A549 (cell line): ENCODE results near the gene NRG3. TPM values are rescaled to one million over a fixed set of nuclear protein-coding genes. Genes with fewer than 3 reads are reported as not detected.

Experiments
- ATAC-seq, 2 experiments: fragments of 200-7000 bp in 1 of 2; fragments of >200 bp in 1 of 2; cut with Nextera tagmentation in 1 of 2; cut with Tn5 transposase in 1 of 2; 3 replicates each; pipeline versions ENCODE4 v1.8.0 to v1.9.1; 2018 to 2020; ENCODE audit warnings: mild to moderate bottlenecking in 1 of 2, moderate library complexity in 1 of 2
- CTCF ChIA-PET: fragments of 300-600 bp; sonication (Branson Sonifier 250); formaldehyde crosslinking; extraction: SDS; loops from one replicate; lab custom pipeline; 2021; ENCODE audit warnings: antibody characterized with exemption, inconsistent platforms; lab: Yijun Ruan, JAX
- POLR2A ChIA-PET: fragments of 350-600 bp; formaldehyde crosslinking; extraction: SDS; loops from one replicate; lab custom pipeline; 2021; ENCODE audit warnings: antibody characterized with exemption, inconsistent platforms; lab: Yijun Ruan, JAX
- DNase-seq, 2 experiments: peaks; one replicate each; pipeline versions ENCODE4 v3.0.0 to v3.0.0-alpha.2; 2011 to 2016; ENCODE audit warnings: low read depth in 1 of 2, low spot score in 1 of 2
- FAIRE-seq: peaks from 2 replicates; lab custom pipeline; 2011; peaks lifted over from hg19 to GRCh38; lab: Jason Lieb, UNC
- H3K27ac ChIP-seq, 2 experiments: fragments of >200 bp; sonication (Bioruptor Twin); formaldehyde crosslinking; 3 replicates each; pipeline ENCODE4 v1.5.1; 2016 to 2017
- H3K4me1 ChIP-seq: fragments of >200 bp; sonication (Bioruptor Twin); formaldehyde crosslinking; 3 replicates; pipeline ENCODE4 v1.6.1; 2016
- H3K4me2 ChIP-seq: fragments of >200 bp; sonication (Bioruptor Twin); formaldehyde crosslinking; 3 replicates; pipeline ENCODE4 v1.6.1; 2016
- H3K4me3 ChIP-seq: fragments of >200 bp; sonication (Bioruptor Twin); formaldehyde crosslinking; 3 replicates; pipeline ENCODE4 v1.5.1; 2016
- H3K9me3 ChIP-seq: fragments of >200 bp; sonication (Bioruptor Twin); formaldehyde crosslinking; 3 replicates; pipeline ENCODE4 v1.6.1; 2016
- CBX2 ChIP-seq: fragments of 200-600 bp; sonication (generic); IDR thresholded peaks from 2 replicates; pipeline ENCODE4 v1.6.1; 2016; ENCODE audit warnings: low read depth, mild to moderate bottlenecking, borderline replicate concordance
- CBX8 ChIP-seq: fragments of 200-600 bp; sonication (generic); IDR thresholded peaks from 2 replicates; pipeline ENCODE4 v1.6.1; 2016
- CEBPB ChIP-seq, 2 experiments: fragments of >200 bp in 1 of 2; sonication (Bioruptor Twin) in 1 of 2; formaldehyde crosslinking in 1 of 2; IDR thresholded peaks; 2 replicates each; pipeline ENCODE4 v1.6.1; 2012 to 2016
- CHD2 ChIP-seq: fragments of 150-350 bp; IDR thresholded peaks from 2 replicates; pipeline ENCODE4 v1.6.1; 2014; ENCODE audit warnings: low read length; ENCODE audit not compliant: partially characterized antibody
- EHF ChIP-seq: fragments of 250-450 bp; sonication (Bioruptor Pico); IDR thresholded peaks from 2 replicates; pipeline ENCODE4 v1.5.0; 2020; ENCODE audit warnings: mild to moderate bottlenecking
- FOSB ChIP-seq: fragments of 250-450 bp; sonication (Bioruptor Pico); IDR thresholded peaks from 2 replicates; pipeline ENCODE4 v1.5.0; 2020; ENCODE audit warnings: mild to moderate bottlenecking, moderate library complexity
- FOSL2 ChIP-seq, 2 experiments: fragments of 450-650 bp in 1 of 2; fragments of >200 bp in 1 of 2; sonication (Bioruptor Twin) in 1 of 2; formaldehyde crosslinking; IDR thresholded peaks; 2 replicates each; pipeline versions ENCODE4 v1.5.0 to v1.6.1; 2016 to 2020; ENCODE audit warnings: mild to moderate bottlenecking in 1 of 2, moderate library complexity in 1 of 2
- GATA3 ChIP-seq: IDR thresholded peaks from 2 replicates; pipeline ENCODE4 v1.6.1; 2012; ENCODE audit warnings: borderline replicate concordance
- HDAC2 ChIP-seq: fragments of 200-600 bp; sonication (generic); IDR thresholded peaks from 2 replicates; pipeline ENCODE4 v1.6.1; 2016
- HOXA7 ChIP-seq: fragments of 250-450 bp; sonication (Bioruptor Pico); IDR thresholded peaks from 2 replicates; pipeline ENCODE4 v1.5.0; 2020; ENCODE audit warnings: mild to moderate bottlenecking, moderate library complexity
- KDM5A ChIP-seq: fragments of 200-600 bp; sonication (generic); IDR thresholded peaks from 2 replicates; pipeline ENCODE4 v1.6.1; 2016; ENCODE audit warnings: antibody characterized with exemption, mild to moderate bottlenecking
- MAZ ChIP-seq: fragments of 150-350 bp; IDR thresholded peaks from 2 replicates; pipeline ENCODE4 v1.6.1; 2014; ENCODE audit warnings: antibody characterized with exemption, low read depth, low read length, borderline replicate concordance
- NFE2L2 ChIP-seq: fragments of 150-350 bp; conservative IDR thresholded peaks from 2 replicates; pipeline ENCODE4 v1.6.1; 2014; ENCODE audit warnings: low read length
- NPAS2 ChIP-seq: fragments of 250-450 bp; sonication (Bioruptor Pico); IDR thresholded peaks from 2 replicates; pipeline ENCODE4 v1.8.0; 2022; ENCODE audit warnings: mild to moderate bottlenecking, moderate library complexity, borderline replicate concordance
- RARB ChIP-seq: fragments of 250-450 bp; sonication (Bioruptor Pico); IDR thresholded peaks from 2 replicates; pipeline ENCODE4 v1.8.0; 2021; ENCODE audit warnings: mild to moderate bottlenecking, moderate library complexity
- RFX5 ChIP-seq: fragments of 450-650 bp; IDR thresholded peaks from 2 replicates; pipeline ENCODE4 v1.7.1; 2014; ENCODE audit warnings: antibody characterized with exemption, mild to moderate bottlenecking, moderate library complexity
- RNF2 ChIP-seq: fragments of 200-600 bp; sonication (generic); IDR thresholded peaks from 2 replicates; pipeline ENCODE4 v1.6.1; 2016; ENCODE audit warnings: low read depth, mild to moderate bottlenecking, antibody characterized with exemption, moderate library complexity, borderline replicate concordance
- SMC3 ChIP-seq: fragments of >200 bp; sonication (Bioruptor Twin); formaldehyde crosslinking; IDR thresholded peaks from 3 replicates; pipeline ENCODE4 v1.6.1; 2018; ENCODE audit warnings: inconsistent platforms
- SREBF2 ChIP-seq: fragments of 450-650 bp; IDR thresholded peaks from 2 replicates; pipeline ENCODE4 v1.6.1; 2014; ENCODE audit warnings: mild to moderate bottlenecking, moderate library complexity
- ZC3H11A ChIP-seq: fragments of 450-650 bp; IDR thresholded peaks from 2 replicates; pipeline ENCODE4 v1.6.1; 2014; ENCODE audit warnings: antibody characterized with exemption, mild to moderate bottlenecking
- WGBS: methylation state at CpG from one replicate; pipeline ENCODE4 v1.1.6; 2017; ENCODE audit errors: missing lambda C conversion rate; 5-methylcytosine and 5-hydroxymethylcytosine counted together
- polyA plus RNA-seq, 4 experiments: library from polyadenylated mRNA; depleted of rRNA in 3 of 4; stranded (reverse); fragments of >200 nt; fragmentation: RNase III in 1 of 4; extraction: RNeasy Plus Mini Kit Qiagen cat#74134 plus additional on column Dnase treatment in 1 of 4; gene quantifications; 2 replicates in 3 of 4; 3 replicates in 1 of 4; pipeline ENCODE4 v1.2.3, GENCODE V29; 2011 to 2017
- TF ChIP-seq, protein P1 (sequence below): fragments of >200 bp; sonication (Bioruptor Twin); formaldehyde crosslinking; IDR thresholded peaks from 3 replicates; pipeline ENCODE4 v1.6.1; 2016
- TF ChIP-seq, protein P2 (sequence below): fragments of 250-450 bp; sonication (Bioruptor Pico); IDR thresholded peaks from 2 replicates; pipeline ENCODE4 v1.5.0; 2020; ENCODE audit warnings: low read depth, mild to moderate bottlenecking, moderate library complexity
- TF ChIP-seq, protein P3 (sequence below): fragments of 200-600 bp; sonication (generic); IDR thresholded peaks from 2 replicates; pipeline ENCODE4 v1.6.1; 2016; ENCODE audit warnings: antibody characterized with exemption, mild to moderate bottlenecking, moderate library complexity

The NRG3 gene
- polyA plus RNA-seq, 2 of the 4 experiments (the other 2 are of a cell fraction), result not detected

GRCh38 chr10:82267465-82267864 lies 392.5 kb downstream of the NRG3 start:
- H3K4me1 ChIP-seq, result no peaks in the 10 kb centered on the region
- DNase-seq (no peak), FAIRE-seq (no peak), ATAC-seq (no peak)
- H3K4me3 ChIP-seq, result no peak overlapping the region
- WGBS, result 5% methylated on average over 2 of the region's 2 CpGs
- TF ChIP-seq RFX5, result no peak
- TF ChIP-seq CEBPB (IDR thresholded peaks at IDR 0.05), result no peak
- TF ChIP-seq RNF2, result no peak
- TF ChIP-seq FOSL2 (IDR thresholded peaks at IDR 0.05), result no peak
- no peak for TF ChIP-seq FOSL2 (CRISPR knock-in tag; IDR thresholded peaks at IDR 0.05)
- no peak for TF ChIP-seq CHD2
- no peak for TF ChIP-seq SREBF2
- TF ChIP-seq RARB (CRISPR knock-in tag), result no peak
- TF ChIP-seq HDAC2, result no peak
- TF ChIP-seq ZC3H11A, result no peak
- TF ChIP-seq, protein P1, sequence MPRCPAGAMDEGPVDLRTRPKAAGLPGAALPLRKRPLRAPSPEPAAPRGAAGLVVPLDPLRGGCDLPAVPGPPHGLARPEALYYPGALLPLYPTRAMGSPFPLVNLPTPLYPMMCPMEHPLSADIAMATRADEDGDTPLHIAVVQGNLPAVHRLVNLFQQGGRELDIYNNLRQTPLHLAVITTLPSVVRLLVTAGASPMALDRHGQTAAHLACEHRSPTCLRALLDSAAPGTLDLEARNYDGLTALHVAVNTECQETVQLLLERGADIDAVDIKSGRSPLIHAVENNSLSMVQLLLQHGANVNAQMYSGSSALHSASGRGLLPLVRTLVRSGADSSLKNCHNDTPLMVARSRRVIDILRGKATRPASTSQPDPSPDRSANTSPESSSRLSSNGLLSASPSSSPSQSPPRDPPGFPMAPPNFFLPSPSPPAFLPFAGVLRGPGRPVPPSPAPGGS, result no peak
- TF ChIP-seq MAZ, result no peak
- no peak for TF ChIP-seq CBX2
- TF ChIP-seq NFE2L2, result no peak
- TF ChIP-seq EHF (CRISPR knock-in tag), result no peak
- TF ChIP-seq GATA3, result no peak
- TF ChIP-seq SMC3, result no peak
- no peak for TF ChIP-seq HOXA7
- TF ChIP-seq, protein P2, sequence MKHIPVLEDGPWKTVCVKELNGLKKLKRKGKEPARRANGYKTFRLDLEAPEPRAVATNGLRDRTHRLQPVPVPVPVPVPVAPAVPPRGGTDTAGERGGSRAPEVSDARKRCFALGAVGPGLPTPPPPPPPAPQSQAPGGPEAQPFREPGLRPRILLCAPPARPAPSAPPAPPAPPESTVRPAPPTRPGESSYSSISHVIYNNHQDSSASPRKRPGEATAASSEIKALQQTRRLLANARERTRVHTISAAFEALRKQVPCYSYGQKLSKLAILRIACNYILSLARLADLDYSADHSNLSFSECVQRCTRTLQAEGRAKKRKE (CRISPR knock-in tag), result no peak
- TF ChIP-seq NPAS2, result no peak
- ChIA-PET CTCF (interaction anchor here (1.2 kb wide), 1 partner anchor 22 kb away, joined by 3 read pairs; no protein-coding TSS in a partner anchor), POLR2A (no interaction called here)
- H3K27ac ChIP-seq, result no peak overlapping the region
- no peaks in the 10 kb centered on the region for H3K9me3 ChIP-seq
- H3K4me2 ChIP-seq, result no peak overlapping the region

- H3K4me3 ChIP-seq, result no peak overlapping the region
- ChIA-PET POLR2A (no interaction called here), CTCF (interaction anchor here (1.2 kb wide), 1 partner anchor 22 kb away, joined by 3 read pairs; no protein-coding TSS in a partner anchor)
- no peak for ATAC-seq
- no peak overlapping the region for H3K27ac ChIP-seq
- DNase-seq, result no peak
- 3% methylated on average over 2 of the region's 2 CpGs for WGBS
- no peaks in the 10 kb centered on the region for H3K9me3 ChIP-seq
- no peak overlapping the region for H3K4me2 ChIP-seq
- no peak for FAIRE-seq
- TF ChIP-seq ZC3H11A (no peak), SMC3 (no peak), FOSB (CRISPR knock-in tag) (no peak), HOXA7 (no peak), KDM5A (no peak), SREBF2 (no peak), CBX8 (no peak)
- TF ChIP-seq, protein P3, sequence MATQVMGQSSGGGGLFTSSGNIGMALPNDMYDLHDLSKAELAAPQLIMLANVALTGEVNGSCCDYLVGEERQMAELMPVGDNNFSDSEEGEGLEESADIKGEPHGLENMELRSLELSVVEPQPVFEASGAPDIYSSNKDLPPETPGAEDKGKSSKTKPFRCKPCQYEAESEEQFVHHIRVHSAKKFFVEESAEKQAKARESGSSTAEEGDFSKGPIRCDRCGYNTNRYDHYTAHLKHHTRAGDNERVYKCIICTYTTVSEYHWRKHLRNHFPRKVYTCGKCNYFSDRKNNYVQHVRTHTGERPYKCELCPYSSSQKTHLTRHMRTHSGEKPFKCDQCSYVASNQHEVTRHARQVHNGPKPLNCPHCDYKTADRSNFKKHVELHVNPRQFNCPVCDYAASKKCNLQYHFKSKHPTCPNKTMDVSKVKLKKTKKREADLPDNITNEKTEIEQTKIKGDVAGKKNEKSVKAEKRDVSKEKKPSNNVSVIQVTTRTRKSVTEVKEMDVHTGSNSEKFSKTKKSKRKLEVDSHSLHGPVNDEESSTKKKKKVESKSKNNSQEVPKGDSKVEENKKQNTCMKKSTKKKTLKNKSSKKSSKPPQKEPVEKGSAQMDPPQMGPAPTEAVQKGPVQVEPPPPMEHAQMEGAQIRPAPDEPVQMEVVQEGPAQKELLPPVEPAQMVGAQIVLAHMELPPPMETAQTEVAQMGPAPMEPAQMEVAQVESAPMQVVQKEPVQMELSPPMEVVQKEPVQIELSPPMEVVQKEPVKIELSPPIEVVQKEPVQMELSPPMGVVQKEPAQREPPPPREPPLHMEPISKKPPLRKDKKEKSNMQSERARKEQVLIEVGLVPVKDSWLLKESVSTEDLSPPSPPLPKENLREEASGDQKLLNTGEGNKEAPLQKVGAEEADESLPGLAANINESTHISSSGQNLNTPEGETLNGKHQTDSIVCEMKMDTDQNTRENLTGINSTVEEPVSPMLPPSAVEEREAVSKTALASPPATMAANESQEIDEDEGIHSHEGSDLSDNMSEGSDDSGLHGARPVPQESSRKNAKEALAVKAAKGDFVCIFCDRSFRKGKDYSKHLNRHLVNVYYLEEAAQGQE, result no peak
- TF ChIP-seq, all 56 proteins: peak for 0
- H3K4me1 ChIP-seq, result no peaks in the 10 kb centered on the region
Measured at GRCh38 chr10:82267960-82268359, 393.0 kb downstream of the NRG3 start.
